Endothelial cell of umbilical vein (primary cell): ENCODE measurements around the gene ATP8A2. TPM values are rescaled to one million over a fixed set of nuclear protein-coding genes. Genes with fewer than 3 reads are reported as not detected.

Experiments used
- BruUV-seq: library from RNA; stranded (reverse); fragments of 400-500 nt; replicated peaks from 2 replicates; lab custom pipeline; 2021; lab: Mats Ljungman, UMichigan
- CTCF ChIA-PET: fragments of 300-600, 350-600 bp; sonication (Branson Sonifier 250); formaldehyde crosslinking; loops from one replicate; lab custom pipeline; 2021; ENCODE audit warnings: antibody characterized with exemption, inconsistent platforms; lab: Charles Lee
- POLR2A ChIA-PET: fragments of 300-600, 350-600 bp; sonication (Branson Sonifier 250); formaldehyde crosslinking; loops from one replicate; lab custom pipeline; 2021; ENCODE audit warnings: antibody characterized with exemption, inconsistent platforms; lab: Charles Lee
- DNase-seq: peaks from one replicate; pipeline ENCODE4 v3.0.0-alpha.2; 2011; ENCODE audit warnings: low read depth, low spot score
- FAIRE-seq: peaks from 2 replicates; lab custom pipeline; 2011; peaks lifted over from hg19 to GRCh38; lab: Jason Lieb, UNC
- H2AFZ ChIP-seq: 2 replicates; pipeline ENCODE4 v1.6.0; 2012; ENCODE audit warnings: low read depth, low read length, control low read depth, inconsistent platforms
- H3K27ac ChIP-seq: 2 replicates; pipeline ENCODE4 v1.5.1; 2011; ENCODE audit warnings: low read depth, mild to moderate bottlenecking, control low read depth, low read length, moderate library complexity; ENCODE audit not compliant: insufficient read depth
- H3K27me3 ChIP-seq, 2 experiments: 2 replicates each; pipeline versions ENCODE4 v1.6.0 to v1.6.1; 2011; ENCODE audit warnings: low read length in 2 of 2, mixed read lengths in 1 of 2; ENCODE audit not compliant: control insufficient read depth in 2 of 2, insufficient read depth in 2 of 2
- H3K36me3 ChIP-seq, 2 experiments: 2 replicates in 1 of 2; 3 replicates in 1 of 2; pipeline ENCODE4 v1.5.1; 2011; ENCODE audit warnings: low read length in 2 of 2, mild to moderate bottlenecking in 1 of 2, moderate library complexity in 1 of 2; ENCODE audit not compliant: control insufficient read depth in 2 of 2, insufficient read depth in 2 of 2; ENCODE audit errors: extremely low read depth in 1 of 2
- H3K4me1 ChIP-seq: 3 replicates; pipeline ENCODE4 v1.5.1; 2011; ENCODE audit warnings: mild to moderate bottlenecking, low read length; ENCODE audit not compliant: control insufficient read depth, insufficient read depth; ENCODE audit errors: extremely low read depth
- H3K4me2 ChIP-seq: 2 replicates; pipeline ENCODE4 v1.6.1; 2011; ENCODE audit warnings: low read length, control low read depth, mixed read lengths; ENCODE audit not compliant: insufficient read depth
- H3K4me3 ChIP-seq, 3 experiments: fragments of 200-600 bp in 1 of 3; sonication (generic), shearing (Covaris generic) in 1 of 3; replicated peaks in 1 of 3; 2 replicates each; pipeline ENCODE4 v1.5.1; 2011 to 2016; ENCODE audit warnings: control low read depth in 3 of 3, low read length in 3 of 3, mild to moderate bottlenecking in 2 of 3, inconsistent platforms in 1 of 3, low read depth in 1 of 3, moderate library complexity in 1 of 3; ENCODE audit not compliant: insufficient read depth in 1 of 3
- H3K79me2 ChIP-seq: 2 replicates; pipeline ENCODE4 v1.6.0; 2012; ENCODE audit warnings: low read length, inconsistent platforms; ENCODE audit not compliant: control insufficient read depth, insufficient read depth
- H3K9ac ChIP-seq: replicated peaks from 2 replicates; pipeline ENCODE3; 2011; ENCODE audit warnings: low read length, control low read depth; ENCODE audit not compliant: insufficient read depth; ENCODE audit errors: extremely low read depth
- H3K9me1 ChIP-seq: replicated peaks from 3 replicates; pipeline ENCODE4 v1.6.0; 2011; ENCODE audit warnings: mild to moderate bottlenecking, low read length; ENCODE audit not compliant: control insufficient read depth, insufficient read depth; ENCODE audit errors: extremely low read depth
- H3K9me3 ChIP-seq: replicated peaks from 2 replicates; pipeline ENCODE4 v1.5.1; 2012; ENCODE audit warnings: low read length, inconsistent platforms; ENCODE audit not compliant: control insufficient read depth, insufficient read depth
- H4K20me1 ChIP-seq: replicated peaks from 2 replicates; pipeline ENCODE3; 2011; ENCODE audit warnings: mild to moderate bottlenecking, low read length; ENCODE audit not compliant: control insufficient read depth, insufficient read depth; ENCODE audit errors: extremely low read depth
- EZH2 ChIP-seq: IDR thresholded peaks from 2 replicates; pipeline ENCODE4 v1.6.1; 2012; ENCODE audit warnings: borderline replicate concordance, low read depth, mild to moderate bottlenecking, moderate library complexity, low read length, inconsistent platforms; ENCODE audit not compliant: severe bottlenecking
- FOS ChIP-seq: IDR thresholded peaks from 2 replicates; pipeline ENCODE4 v1.6.1; 2011; ENCODE audit warnings: mild to moderate bottlenecking, low read length, moderate library complexity, borderline replicate concordance; ENCODE audit not compliant: insufficient read depth
- GATA2 ChIP-seq: IDR thresholded peaks from 2 replicates; pipeline ENCODE4 v1.7.0; 2011; ENCODE audit warnings: low read depth, mild to moderate bottlenecking, moderate library complexity, mixed read lengths, low read length; ENCODE audit not compliant: insufficient read length, insufficient read depth
- JUN ChIP-seq: IDR thresholded peaks from 2 replicates; pipeline ENCODE4 v1.6.1; 2011; ENCODE audit warnings: borderline replicate concordance, low read depth; ENCODE audit not compliant: insufficient read length, insufficient read depth
- MYC ChIP-seq: IDR thresholded peaks from one replicate; pipeline ENCODE4 v1.6.1; 2011; ENCODE audit warnings: mild to moderate bottlenecking, low read depth, low read length
- POLR2A ChIP-seq: IDR thresholded peaks from 2 replicates; pipeline ENCODE4 v1.6.1; 2012; ENCODE audit warnings: low read depth, mild to moderate bottlenecking, control low read depth, low read length
- POLR2AphosphoS5 ChIP-seq: IDR thresholded peaks from 2 replicates; pipeline ENCODE4 v1.6.1; 2012; ENCODE audit warnings: low read depth, mild to moderate bottlenecking, control low read depth, low read length, moderate library complexity; ENCODE audit not compliant: insufficient read depth
- dilution Hi-C: fragments of 300-500 bp; cut with MboI; formaldehyde crosslinking; loops from one replicate; pipeline ENCODE4 v1.15.0; 2019; ENCODE audit warnings: low sequenced_read_pairs; ENCODE audit not compliant: extremely low pct_ligation_motif_present
- intact Hi-C: fragments of 100-400 bp; cut with micrococcal nuclease; formaldehyde crosslinking; loops from one replicate; pipeline ENCODE4 v1.10.0; 2022
- polyA plus RNA-seq, 4 experiments: library from polyadenylated mRNA; depleted of rRNA in 3 of 4; stranded (reverse) in 3 of 4; unstranded in 1 of 4; fragments of >200 nt; gene quantifications; 2 replicates each; pipeline versions ENCODE4 v1.2.1 to v1.2.3, GENCODE V29; 2011 to 2012; ENCODE audit warnings: missing spikeins in 1 of 4
- total RNA-seq: library from RNA; stranded (reverse); gene quantifications from 2 replicates; pipeline ENCODE4 v1.2.3, GENCODE V29; 2021
- TF ChIP-seq, protein P1 (sequence below), 2 donors: IDR thresholded peaks; 1 replicate in 1 of 2; 2 replicates in 1 of 2; pipeline ENCODE4 v1.5.1; 2011; ENCODE audit warnings: low read length in 2 of 2, mild to moderate bottlenecking in 2 of 2, moderate library complexity in 2 of 2, control low read depth in 1 of 2, inconsistent platforms in 1 of 2, low read depth in 1 of 2; ENCODE audit not compliant: insufficient read depth in 1 of 2; ENCODE audit errors: extremely low read depth in 1 of 2
- TF ChIP-seq, protein P2 (sequence below): IDR thresholded peaks from 2 replicates; pipeline ENCODE4 v1.6.1; 2011; ENCODE audit not compliant: insufficient read depth, insufficient read length

Gene ATP8A2
- total and polyA plus RNA-seq, 2 donors (not counting 3 experiments of a cell fraction or from before 2014, with no cell fraction given): 0.11 to 0.49 TPM

DNA sequence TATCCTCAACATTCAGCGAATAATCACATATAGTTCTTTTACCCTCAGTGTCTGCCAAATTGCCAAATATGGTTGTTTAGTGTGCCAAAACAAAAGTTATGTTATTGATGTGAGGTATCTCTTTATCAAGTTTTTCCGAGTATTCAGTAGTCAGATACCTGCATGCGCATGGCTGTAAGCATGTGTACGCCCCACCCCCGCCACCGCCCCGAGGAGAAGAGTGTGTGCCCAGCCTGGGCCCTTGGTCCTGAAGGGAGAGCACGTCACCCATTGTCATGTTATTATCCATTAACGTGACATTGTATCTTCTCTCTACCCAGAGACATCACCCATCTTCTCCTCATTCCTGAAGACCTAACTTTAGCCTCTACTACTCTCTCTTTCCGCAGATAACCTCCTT lies 533.1 kb downstream of the ATP8A2 start:
- Histone ChIP-seq H2AFZ (no peak overlapping the region), H3K4me3 (no peak overlapping the region), H3K79me2 (no peaks in the 10 kb centered on the region), H3K27me3 (peaks cover 2 to 7% of the 10 kb centered on the region in 2 experiments), H3K9ac (no peak overlapping the region), H3K4me1 (peaks cover 13% of the 10 kb centered on the region), H3K9me3 (no peaks in the 10 kb centered on the region), H3K36me3 (no peaks in the 10 kb centered on the region), H3K4me2 (no peak overlapping the region), H3K27ac (no peak overlapping the region), H3K9me1 (no peaks in the 10 kb centered on the region), H4K20me1 (no peaks in the 10 kb centered on the region)
- no peak for TF ChIP-seq FOS
- TF ChIP-seq JUN: no peak
- TF ChIP-seq, protein P1, sequence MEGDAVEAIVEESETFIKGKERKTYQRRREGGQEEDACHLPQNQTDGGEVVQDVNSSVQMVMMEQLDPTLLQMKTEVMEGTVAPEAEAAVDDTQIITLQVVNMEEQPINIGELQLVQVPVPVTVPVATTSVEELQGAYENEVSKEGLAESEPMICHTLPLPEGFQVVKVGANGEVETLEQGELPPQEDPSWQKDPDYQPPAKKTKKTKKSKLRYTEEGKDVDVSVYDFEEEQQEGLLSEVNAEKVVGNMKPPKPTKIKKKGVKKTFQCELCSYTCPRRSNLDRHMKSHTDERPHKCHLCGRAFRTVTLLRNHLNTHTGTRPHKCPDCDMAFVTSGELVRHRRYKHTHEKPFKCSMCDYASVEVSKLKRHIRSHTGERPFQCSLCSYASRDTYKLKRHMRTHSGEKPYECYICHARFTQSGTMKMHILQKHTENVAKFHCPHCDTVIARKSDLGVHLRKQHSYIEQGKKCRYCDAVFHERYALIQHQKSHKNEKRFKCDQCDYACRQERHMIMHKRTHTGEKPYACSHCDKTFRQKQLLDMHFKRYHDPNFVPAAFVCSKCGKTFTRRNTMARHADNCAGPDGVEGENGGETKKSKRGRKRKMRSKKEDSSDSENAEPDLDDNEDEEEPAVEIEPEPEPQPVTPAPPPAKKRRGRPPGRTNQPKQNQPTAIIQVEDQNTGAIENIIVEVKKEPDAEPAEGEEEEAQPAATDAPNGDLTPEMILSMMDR (IDR thresholded peaks at IDR 0.05; ENCODE audit: extremely low read depth in 1 of 2, insufficient read depth in 1 of 2, low read depth in 1 of 2, low read length in 2 of 2): no peak
- TF ChIP-seq POLR2A: no peak
- TF ChIP-seq POLR2AphosphoS5: no peak
- TF ChIP-seq, protein P2, sequence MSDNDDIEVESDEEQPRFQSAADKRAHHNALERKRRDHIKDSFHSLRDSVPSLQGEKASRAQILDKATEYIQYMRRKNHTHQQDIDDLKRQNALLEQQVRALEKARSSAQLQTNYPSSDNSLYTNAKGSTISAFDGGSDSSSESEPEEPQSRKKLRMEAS: no peak
- TF ChIP-seq MYC: no peak
- no peak for TF ChIP-seq GATA2
- no peak for TF ChIP-seq EZH2
- FAIRE-seq (no peak), DNase-seq (no peak)
- BruUV-seq: no TSS peak
- intact Hi-C loops (no loop called here), dilution Hi-C loops (no loop called here)
- CTCF ChIA-PET: no interaction called here
- POLR2A ChIA-PET: no interaction called here
